HepG2 (cell line): ENCODE measurements around the gene MSI2. TPM values are rescaled to one million over a fixed set of nuclear protein-coding genes. Genes with fewer than 3 reads are reported as not detected.

Experiments
- AHDC1 ChIP-seq: sonication (generic); formaldehyde crosslinking; IDR thresholded peaks from 2 replicates; pipeline ENCODE4 v1.5.1; 2020; ENCODE audit warnings: mild to moderate bottlenecking, missing genetic modification reagents, borderline replicate concordance
- RBFOX2 ChIP-seq: fragments of 200-400 bp; formaldehyde crosslinking; IDR thresholded peaks from 2 replicates; pipeline ENCODE4 v1.6.1; 2017; ENCODE audit warnings: low read depth, mild to moderate bottlenecking, low read length
- TEAD3 ChIP-seq: optimal IDR thresholded peaks from 2 replicates; pipeline ENCODE3; 2016; ENCODE audit warnings: borderline replicate concordance
- ZNF460 ChIP-seq: sonication (generic); formaldehyde crosslinking; IDR thresholded peaks from 2 replicates; pipeline ENCODE4 v1.5.1; 2020; ENCODE audit warnings: missing genetic modification reagents, mild to moderate bottlenecking, borderline replicate concordance
- polyA plus RNA-seq, 8 experiments: library from polyadenylated mRNA; depleted of rRNA in 3 of 8; stranded (reverse) in 7 of 8; unstranded in 1 of 8; fragments of >200 nt; fragmentation: Illumina TruSeq in 4 of 8; extraction: Trizol in 4 of 8; gene quantifications; 2 replicates each; pipeline versions ENCODE4 v1.2.1 to v1.2.3, GENCODE V29; 2011 to 2016; ENCODE audit warnings: low read depth in 4 of 8, missing spikeins in 1 of 8, mixed read lengths in 1 of 8; ENCODE audit not compliant: insufficient read depth in 1 of 8
- total RNA-seq, 5 experiments: library from RNA; depleted of rRNA; stranded (reverse); fragments of >200 nt; fragmentation: Illumina TruSeq; extraction: Trizol; gene quantifications; 2 replicates each; pipeline ENCODE4 v1.2.3, GENCODE V29; 2016; ENCODE audit warnings: low read depth in 1 of 5
- TF ChIP-seq, protein P1 (sequence below): sonication (generic); formaldehyde crosslinking; IDR thresholded peaks from 2 replicates; pipeline ENCODE4 v1.5.0; 2020; ENCODE audit warnings: mild to moderate bottlenecking, missing genetic modification reagents, borderline replicate concordance

The MSI2 gene
- total and polyA plus RNA-seq, 2 of the 13 experiments (the other 11 are each of a cell fraction or from before 2014, with no cell fraction given): 77.5 to 78.4 TPM

GRCh38 chr17:57517632-57518456 is 261.5 kb downstream of the MSI2 start (continued):
- TF ChIP-seq AHDC1: peak; percentile 95; the same call in 1 of the 2 replicates
- TF ChIP-seq, protein P1, sequence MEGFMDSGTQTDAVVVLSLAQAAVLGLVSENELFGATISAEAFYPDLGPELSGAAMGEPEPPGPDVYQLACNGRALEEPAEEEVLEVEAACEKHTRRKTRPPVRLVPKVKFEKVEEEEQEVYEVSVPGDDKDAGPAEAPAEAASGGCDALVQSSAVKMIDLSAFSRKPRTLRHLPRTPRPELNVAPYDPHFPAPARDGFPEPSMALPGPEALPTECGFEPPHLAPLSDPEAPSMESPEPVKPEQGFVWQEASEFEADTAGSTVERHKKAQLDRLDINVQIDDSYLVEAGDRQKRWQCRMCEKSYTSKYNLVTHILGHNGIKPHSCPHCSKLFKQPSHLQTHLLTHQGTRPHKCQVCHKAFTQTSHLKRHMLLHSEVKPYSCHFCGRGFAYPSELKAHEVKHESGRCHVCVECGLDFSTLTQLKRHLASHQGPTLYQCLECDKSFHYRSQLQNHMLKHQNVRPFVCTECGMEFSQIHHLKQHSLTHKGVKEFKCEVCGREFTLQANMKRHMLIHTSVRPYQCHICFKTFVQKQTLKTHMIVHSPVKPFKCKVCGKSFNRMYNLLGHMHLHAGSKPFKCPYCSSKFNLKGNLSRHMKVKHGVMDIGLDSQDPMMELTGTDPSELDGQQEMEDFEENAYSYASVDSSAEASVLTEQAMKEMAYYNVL (CRISPR knock-in tag): peak; percentile 91
- peak; percentile 29; the same call in 1 of the 2 replicates for TF ChIP-seq ZNF460 (CRISPR knock-in tag)
- no peak; the same call in 1 of the 2 replicates for TF ChIP-seq RBFOX2
- peak; percentile 94 for TF ChIP-seq TEAD3 (CRISPR knock-in tag)
